A549 (cell line): ENCODE measurements around the gene VDR.

Experiments used
- BHLHE40 ChIP-seq: IDR thresholded peaks from 2 replicates; pipeline ENCODE4 v1.6.1; 2012; ENCODE audit warnings: low read depth, low read length, inconsistent platforms
- CTCF ChIP-seq: fragments of >200 bp; sonication (Bioruptor Twin); formaldehyde crosslinking; IDR thresholded peaks from 3 replicates; pipeline ENCODE4 v1.5.1; 2016
- USF2 ChIP-seq: fragments of 450-650 bp; IDR thresholded peaks from 2 replicates; pipeline ENCODE4 v1.6.1; 2014; ENCODE audit warnings: antibody characterized with exemption

GRCh38 chr12:47846294-47846996 lies 58.3 kb downstream of the VDR start:
- TF ChIP-seq CTCF = no peak
- no peak for TF ChIP-seq BHLHE40
- TF ChIP-seq USF2 = no peak
